ENCODE results near the gene RASSF5.
"Not testable (repeated sequence)": the region's sequence is repeated elsewhere in the genome, so short reads cannot be mapped to it uniquely, and the experiment has no call there.

RASSF5 gene

DNA sequence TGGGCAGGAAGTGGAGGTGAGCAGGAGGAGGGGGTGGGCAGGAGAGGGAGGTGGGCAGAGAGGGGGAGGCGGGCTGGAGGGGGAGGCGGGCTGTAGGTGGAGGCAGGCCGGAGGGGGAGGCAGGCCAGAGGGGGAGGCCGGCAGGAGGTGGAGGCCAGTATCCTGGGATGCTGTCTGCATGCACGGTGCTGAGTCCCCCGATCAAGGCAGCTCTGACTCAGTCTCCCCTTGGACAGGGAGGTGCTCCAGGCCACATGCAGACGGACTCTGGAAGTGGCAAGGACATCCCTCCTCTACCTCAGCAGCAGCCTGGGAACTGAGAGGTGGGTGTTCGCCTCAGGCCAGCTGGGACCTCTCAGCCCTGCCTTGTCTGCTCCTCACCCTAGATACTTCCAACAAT lies 27.1 kb upstream of the RASSF5 start:
- TF ChIP-seq, protein P1, sequence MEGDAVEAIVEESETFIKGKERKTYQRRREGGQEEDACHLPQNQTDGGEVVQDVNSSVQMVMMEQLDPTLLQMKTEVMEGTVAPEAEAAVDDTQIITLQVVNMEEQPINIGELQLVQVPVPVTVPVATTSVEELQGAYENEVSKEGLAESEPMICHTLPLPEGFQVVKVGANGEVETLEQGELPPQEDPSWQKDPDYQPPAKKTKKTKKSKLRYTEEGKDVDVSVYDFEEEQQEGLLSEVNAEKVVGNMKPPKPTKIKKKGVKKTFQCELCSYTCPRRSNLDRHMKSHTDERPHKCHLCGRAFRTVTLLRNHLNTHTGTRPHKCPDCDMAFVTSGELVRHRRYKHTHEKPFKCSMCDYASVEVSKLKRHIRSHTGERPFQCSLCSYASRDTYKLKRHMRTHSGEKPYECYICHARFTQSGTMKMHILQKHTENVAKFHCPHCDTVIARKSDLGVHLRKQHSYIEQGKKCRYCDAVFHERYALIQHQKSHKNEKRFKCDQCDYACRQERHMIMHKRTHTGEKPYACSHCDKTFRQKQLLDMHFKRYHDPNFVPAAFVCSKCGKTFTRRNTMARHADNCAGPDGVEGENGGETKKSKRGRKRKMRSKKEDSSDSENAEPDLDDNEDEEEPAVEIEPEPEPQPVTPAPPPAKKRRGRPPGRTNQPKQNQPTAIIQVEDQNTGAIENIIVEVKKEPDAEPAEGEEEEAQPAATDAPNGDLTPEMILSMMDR (IDR thresholded peaks at IDR 0.05; ENCODE audit: control insufficient read depth, insufficient read depth, low read depth, low read length, missing control alignments) = no peak
- DNase-seq (ENCODE audit: low read depth) = no peak

DNA sequence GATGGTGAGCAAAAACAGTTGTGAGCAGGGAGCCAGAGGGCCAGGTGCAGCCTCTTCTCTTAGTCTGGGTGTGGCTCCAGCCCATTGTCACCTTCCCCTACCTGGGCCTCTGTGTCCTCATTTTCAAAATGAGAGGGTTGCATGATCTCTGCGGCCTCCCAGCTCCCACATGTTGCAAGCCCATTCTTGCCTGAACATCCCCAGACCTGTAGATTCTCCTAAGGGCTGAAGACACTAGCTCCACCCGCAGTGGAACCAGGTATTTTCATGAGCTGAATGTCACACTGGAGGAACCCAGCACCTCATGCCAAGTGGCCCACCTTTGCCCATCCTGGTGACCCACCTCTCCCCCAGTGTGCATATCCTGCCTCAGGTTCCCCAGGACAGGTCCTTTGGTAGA lies 24.7 kb upstream of the RASSF5 start:
- H3K4me3 ChIP-seq (ENCODE audit: control insufficient read depth, low read depth, low read length) = no peak overlapping the region
- no peak for DNase-seq (ENCODE audit: low read depth)
- TF ChIP-seq, protein P1 (IDR thresholded peaks at IDR 0.05; ENCODE audit: control insufficient read depth, insufficient read depth, low read depth, low read length, missing control alignments) = no peak

More for the DNA sequence above, 27.1 kb upstream of the RASSF5 start:
- H3K4me3 ChIP-seq (ENCODE audit: control insufficient read depth, low read depth, low read length) = no peak overlapping the region

DNA sequence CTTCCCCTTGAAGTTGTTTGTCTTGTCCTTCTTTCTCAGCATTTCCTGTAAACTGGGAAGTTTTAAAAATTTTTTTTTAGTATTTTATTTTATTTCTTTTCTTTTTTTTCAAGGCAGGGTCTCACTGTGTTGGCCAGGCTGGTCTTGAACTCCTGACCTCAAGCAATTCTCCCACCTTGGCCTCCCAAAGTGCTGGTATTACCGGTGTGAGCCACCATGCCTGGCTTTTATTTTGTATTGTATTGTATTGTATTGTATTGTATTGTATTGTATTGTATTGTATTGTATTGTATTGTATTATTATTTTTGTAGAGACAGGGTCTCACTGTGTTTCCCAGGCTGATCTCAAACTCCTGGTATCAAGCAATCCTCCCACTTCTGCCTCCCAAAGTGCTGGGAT lies 23.5 kb upstream of the RASSF5 start:
- H3K4me3 ChIP-seq (ENCODE audit: control insufficient read depth, low read depth, low read length); DNase-seq (ENCODE audit: low read depth): not testable (repeated sequence)

DNA sequence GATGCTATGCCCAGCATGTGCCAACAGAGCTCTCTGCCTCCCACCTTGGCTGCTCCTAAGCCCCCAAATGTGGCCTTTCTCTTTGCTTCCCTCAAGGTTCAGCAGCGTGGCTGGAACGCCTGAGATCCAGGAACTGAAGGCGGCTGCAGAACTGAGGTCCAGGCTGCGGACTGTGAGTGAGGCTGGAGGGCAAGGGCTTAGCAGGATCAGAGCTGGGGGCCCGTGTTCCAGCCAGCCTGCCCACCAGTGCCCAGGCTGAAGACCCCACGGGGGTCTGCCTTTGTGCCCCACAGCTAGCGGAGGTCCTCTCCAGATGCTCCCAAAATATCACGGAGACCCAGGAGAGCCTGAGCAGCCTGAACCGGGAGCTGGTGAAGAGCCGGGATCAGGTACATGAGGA lies 22.4 kb upstream of the RASSF5 start:
- TF ChIP-seq, protein P1 (IDR thresholded peaks at IDR 0.05; ENCODE audit: control insufficient read depth, insufficient read depth, low read depth, low read length, missing control alignments) = no peak
- no peak for DNase-seq (ENCODE audit: low read depth)
- H3K4me3 ChIP-seq (ENCODE audit: control insufficient read depth, low read depth, low read length) = no peak overlapping the region

DNA sequence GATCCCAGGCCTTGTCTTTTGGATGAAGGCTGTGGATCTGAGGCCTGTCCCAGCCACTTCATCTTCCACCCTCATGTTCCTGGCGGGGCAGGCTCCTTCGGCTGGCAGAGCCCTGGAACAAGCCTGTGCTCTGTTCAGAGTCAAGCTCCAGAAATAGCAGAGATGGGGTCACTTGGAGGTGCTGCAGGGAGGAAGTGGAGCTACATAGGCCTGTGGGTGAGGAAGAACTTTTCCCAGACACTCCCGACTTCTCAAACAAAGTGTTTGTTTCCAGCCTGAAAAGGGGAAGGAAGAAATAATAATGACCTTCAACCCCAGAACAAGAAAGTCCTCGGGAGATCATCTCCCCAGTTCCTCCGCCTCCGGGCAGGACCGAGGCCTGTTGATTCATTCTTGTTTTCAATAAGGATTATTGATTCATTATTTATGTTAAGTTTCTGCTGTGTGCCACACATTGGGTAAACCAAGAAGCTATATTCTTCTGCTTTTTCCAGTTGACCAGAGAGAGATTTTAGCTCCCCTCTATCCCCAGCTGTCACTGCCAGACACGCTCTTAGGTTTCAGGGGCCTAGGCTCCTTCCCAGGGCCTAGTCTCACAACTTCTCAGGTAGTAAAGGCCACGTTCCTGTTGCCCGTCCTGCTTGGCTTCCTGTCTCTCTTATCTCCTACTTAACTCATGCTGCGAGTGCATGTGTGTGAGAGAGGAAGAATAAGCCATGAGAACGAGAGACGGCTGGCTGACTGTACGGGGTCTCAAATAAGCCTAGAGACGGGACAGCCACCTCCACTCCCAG lies 20.1 kb upstream of the RASSF5 start:
- no peak overlapping the region for H3K4me3 ChIP-seq (ENCODE audit: control insufficient read depth, low read depth, low read length)
- TF ChIP-seq, protein P1 (IDR thresholded peaks at IDR 0.05; ENCODE audit: control insufficient read depth, insufficient read depth, low read depth, low read length, missing control alignments) = no peak
- no peak for DNase-seq (ENCODE audit: low read depth)

DNA sequence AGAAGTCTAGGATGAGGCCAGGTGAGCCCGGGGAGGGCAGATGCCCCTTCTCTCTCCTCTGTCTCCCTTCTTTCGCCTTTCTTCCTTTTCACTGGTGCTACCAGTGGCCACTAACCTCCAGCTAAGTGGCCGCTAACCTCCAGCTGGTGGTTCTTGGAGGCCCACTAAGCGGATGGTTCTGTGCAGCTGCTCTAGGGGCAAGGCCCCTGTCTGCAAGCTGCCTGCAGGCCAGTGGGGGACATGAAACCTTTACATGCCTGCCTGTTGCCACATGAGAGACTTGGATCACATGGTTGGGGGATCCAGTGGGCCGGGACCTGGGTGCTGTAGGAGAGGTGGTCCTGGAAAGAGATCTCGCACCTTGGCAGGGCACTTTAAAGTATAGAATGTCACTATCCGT lies 19.4 kb upstream of the RASSF5 start:
- no peak for DNase-seq (ENCODE audit: low read depth)

DNA sequence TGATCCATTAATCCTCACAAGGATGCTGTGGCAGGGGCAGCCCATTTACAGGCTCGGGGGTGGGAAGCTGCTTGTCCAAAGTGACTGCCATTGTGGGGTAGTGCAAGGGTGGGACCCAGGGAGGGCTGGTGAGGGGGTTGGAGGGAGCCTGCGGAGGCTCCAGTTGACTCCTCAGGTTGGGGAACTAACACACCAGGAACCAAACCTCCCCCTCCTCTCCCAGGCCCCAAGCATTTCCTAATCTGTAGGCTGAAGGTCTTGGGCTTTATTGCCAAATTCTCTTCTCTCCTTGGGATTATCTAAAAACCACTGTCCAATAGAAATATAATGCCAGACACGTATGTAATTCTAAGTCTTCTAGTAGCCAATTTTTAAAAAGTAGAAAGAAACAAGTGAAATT lies 18.9 kb upstream of the RASSF5 start:
- TF ChIP-seq, protein P1 (IDR thresholded peaks at IDR 0.05; ENCODE audit: control insufficient read depth, insufficient read depth, low read depth, low read length, missing control alignments) = no peak
- DNase-seq (ENCODE audit: low read depth) = no peak
- H3K4me3 ChIP-seq (ENCODE audit: control insufficient read depth, low read depth, low read length) = no peak overlapping the region

More for the DNA sequence above, 19.4 kb upstream of the RASSF5 start:
- no peak overlapping the region for H3K4me3 ChIP-seq (ENCODE audit: control insufficient read depth, low read depth, low read length)
- TF ChIP-seq, protein P1 (IDR thresholded peaks at IDR 0.05; ENCODE audit: control insufficient read depth, insufficient read depth, low read depth, low read length, missing control alignments) = no peak
